ENCODE results near the gene PTPN7. TPM values are rescaled to one million over a fixed set of nuclear protein-coding genes. Genes with fewer than 3 reads are reported as not detected.

The PTPN7 gene
- total and polyA plus RNA-seq, 2 donors (not counting 3 experiments of a cell fraction or from before 2014, with no cell fraction given) = 0.86 to 1.8 TPM

GRCh38 chr1:202129453-202130296, 30.7 kb downstream of the PTPN7 start:
- BruUV-seq (replicated peaks) = no TSS peak
- dilution Hi-C loops (cut with MboI; ENCODE audit: extremely low pct_ligation_motif_present, low sequenced_read_pairs) = no loop called here
- no peaks in the 10 kb centered on the region for H3K79me2 ChIP-seq (ENCODE audit: control insufficient read depth, insufficient read depth, low read length)

GRCh38 chr1:202127836-202128622, 32.4 kb downstream of the PTPN7 start:
- Histone ChIP-seq H3K4me1 (ENCODE audit: control insufficient read depth, extremely low read depth, insufficient read depth, low read length) (no peaks in the 10 kb centered on the region), H3K9me3 (replicated peaks; ENCODE audit: control insufficient read depth, insufficient read depth, low read length) (no peaks in the 10 kb centered on the region), H3K9me1 (replicated peaks; ENCODE audit: control insufficient read depth, extremely low read depth, insufficient read depth, low read length) (no peaks in the 10 kb centered on the region), H3K4me3 (replicated peaks in 1 of 3; ENCODE audit: insufficient read depth in 1 of 3, low read depth in 1 of 3, low read length in 3 of 3) (no peak overlapping the region), H3K79me2 (ENCODE audit: control insufficient read depth, insufficient read depth, low read length) (no peaks in the 10 kb centered on the region), H3K9ac (replicated peaks; ENCODE audit: extremely low read depth, insufficient read depth, low read length) (no peak overlapping the region), H3K4me2 (ENCODE audit: insufficient read depth, low read length) (no peak overlapping the region), H3K36me3 (ENCODE audit: control insufficient read depth in 2 of 2, extremely low read depth in 1 of 2, insufficient read depth in 2 of 2, low read length in 2 of 2) (peaks cover 1 to 8% of the 10 kb centered on the region in 2 experiments), H4K20me1 (replicated peaks; ENCODE audit: control insufficient read depth, extremely low read depth, insufficient read depth, low read length) (no peaks in the 10 kb centered on the region), H3K27ac (ENCODE audit: insufficient read depth, low read depth, low read length) (no peak overlapping the region), H2AFZ (ENCODE audit: low read depth, low read length) (no peak overlapping the region), H3K27me3 (ENCODE audit: control insufficient read depth in 2 of 2, insufficient read depth in 2 of 2, low read length in 2 of 2) (peaks cover 4 to 10% of the 10 kb centered on the region in 2 experiments)
- no TSS peak for BruUV-seq (replicated peaks)
- DNase-seq (ENCODE audit: low read depth, low spot score) (no peak), FAIRE-seq (no peak)
- ChIA-PET POLR2A (no interaction called here), CTCF (interaction anchor here (0.6 to 4.5 kb wide), 2 partner anchors 14 to 128 kb away, joined by 3 to 19 read pairs; no protein-coding TSS in a partner anchor)
- dilution Hi-C loops (cut with MboI; ENCODE audit: extremely low pct_ligation_motif_present, low sequenced_read_pairs) = no loop called here
- intact Hi-C loops (cut with micrococcal nuclease) = no loop called here
- no peak for TF ChIP-seq MYC (IDR thresholded peaks at IDR 0.05; ENCODE audit: low read depth, low read length)

More at GRCh38 chr1:202129453-202130296, 30.7 kb downstream of the PTPN7 start:
- peaks cover 9 to 16% of the 10 kb centered on the region in 2 experiments for H3K36me3 ChIP-seq (ENCODE audit: control insufficient read depth in 2 of 2, extremely low read depth in 1 of 2, insufficient read depth in 2 of 2, low read length in 2 of 2)
- POLR2A ChIA-PET = no interaction called here
- no peaks in the 10 kb centered on the region for H3K9me3 ChIP-seq (replicated peaks; ENCODE audit: control insufficient read depth, insufficient read depth, low read length)
- no peak overlapping the region for H3K4me3 ChIP-seq (replicated peaks in 1 of 3; ENCODE audit: insufficient read depth in 1 of 3, low read depth in 1 of 3, low read length in 3 of 3)
- H4K20me1 ChIP-seq (replicated peaks; ENCODE audit: control insufficient read depth, extremely low read depth, insufficient read depth, low read length) = no peaks in the 10 kb centered on the region
- H3K9me1 ChIP-seq (replicated peaks; ENCODE audit: control insufficient read depth, extremely low read depth, insufficient read depth, low read length) = no peaks in the 10 kb centered on the region
- no peak for FAIRE-seq
- CTCF ChIA-PET = interaction anchor here (1.2 to 4.5 kb wide), 3 partner anchors 10 to 590 kb away, joined by 3 to 19 read pairs (median 4); no protein-coding TSS in a partner anchor
- TF ChIP-seq FOS (IDR thresholded peaks at IDR 0.05; ENCODE audit: borderline replicate concordance, insufficient read depth, low read length) (no peak), POLR2AphosphoS5 (IDR thresholded peaks at IDR 0.05; ENCODE audit: insufficient read depth, low read depth, low read length) (peak; percentile 10)
- H3K27me3 ChIP-seq (ENCODE audit: control insufficient read depth in 2 of 2, insufficient read depth in 2 of 2, low read length in 2 of 2) = peaks cover 0 to 7% of the 10 kb centered on the region in 2 experiments
- H3K27ac ChIP-seq (ENCODE audit: insufficient read depth, low read depth, low read length) = no peak overlapping the region
- H3K4me2 ChIP-seq (ENCODE audit: insufficient read depth, low read length) = no peak overlapping the region
- intact Hi-C loops (cut with micrococcal nuclease) = no loop called here
- no peak overlapping the region for H3K9ac ChIP-seq (replicated peaks; ENCODE audit: extremely low read depth, insufficient read depth, low read length)
- no peak for DNase-seq (ENCODE audit: low read depth, low spot score)
- no peaks in the 10 kb centered on the region for H3K4me1 ChIP-seq (ENCODE audit: control insufficient read depth, extremely low read depth, insufficient read depth, low read length)
- no peak overlapping the region for H2AFZ ChIP-seq (ENCODE audit: low read depth, low read length)

Measured in endothelial cell of umbilical vein (primary cell).